ENCODE results near the gene RELL2.

Gene RELL2

DNA sequence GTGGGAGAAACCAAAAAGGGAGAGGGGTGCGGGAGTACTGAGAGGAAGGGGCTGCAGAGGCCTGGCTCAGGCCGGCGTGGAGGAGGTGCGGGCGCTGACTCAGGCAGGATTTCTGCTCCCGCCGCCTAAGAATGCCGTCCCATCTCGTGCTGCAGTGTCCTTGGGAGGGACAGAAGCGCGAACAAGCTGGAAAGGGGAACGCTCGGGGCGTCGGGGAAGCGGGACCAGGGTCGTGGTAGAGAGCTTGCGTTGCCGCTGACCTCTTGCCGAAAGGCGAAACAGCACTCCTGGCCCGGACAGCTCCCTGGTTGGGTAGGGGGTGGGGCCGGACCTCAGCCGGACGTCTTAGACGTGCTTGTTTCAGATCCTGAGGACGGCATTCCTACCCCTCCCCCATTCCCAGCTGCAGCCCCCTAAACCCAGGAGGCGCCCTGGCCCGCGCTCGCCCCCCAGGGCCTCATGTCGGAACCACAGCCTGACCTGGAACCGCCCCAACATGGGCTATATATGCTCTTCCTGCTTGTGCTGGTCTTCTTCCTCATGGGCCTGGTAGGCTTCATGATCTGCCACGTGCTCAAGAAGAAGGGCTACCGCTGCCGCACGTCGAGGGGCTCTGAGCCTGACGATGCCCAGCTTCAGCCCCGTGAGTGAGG, 1.1 kb downstream of the RELL2 start:
- no peak overlapping the region for H3K27ac ChIP-seq (ENCODE audit: extremely low read depth, low read depth, low read length)
- H3K9me3 ChIP-seq (ENCODE audit: control insufficient read depth, insufficient read depth, low read depth, low read length) = no peaks in the 10 kb centered on the region
- peaks cover 10 to 32% of the 10 kb centered on the region in 2 experiments for H3K36me3 ChIP-seq (ENCODE audit: control insufficient read depth in 2 of 2, insufficient read depth in 1 of 2, low read length in 2 of 2)
- CTCF ChIA-PET = interaction anchor here (0.5 to 12.5 kb wide), 6 partner anchors 18 to 1453 kb away, joined by 3 to 125 read pairs (median 4); partner anchors contain the start of gene DIAPH1
- H3K4me1 ChIP-seq (ENCODE audit: control insufficient read depth, insufficient read depth, low read length) = peaks cover 6% of the 10 kb centered on the region
- peak; percentile 65; the same call in 1 of the 2 replicates for TF ChIP-seq ZNF335 (tag by site-specific recombination; conservative IDR thresholded peaks at IDR 0.05)
- TF ChIP-seq, protein P1, sequence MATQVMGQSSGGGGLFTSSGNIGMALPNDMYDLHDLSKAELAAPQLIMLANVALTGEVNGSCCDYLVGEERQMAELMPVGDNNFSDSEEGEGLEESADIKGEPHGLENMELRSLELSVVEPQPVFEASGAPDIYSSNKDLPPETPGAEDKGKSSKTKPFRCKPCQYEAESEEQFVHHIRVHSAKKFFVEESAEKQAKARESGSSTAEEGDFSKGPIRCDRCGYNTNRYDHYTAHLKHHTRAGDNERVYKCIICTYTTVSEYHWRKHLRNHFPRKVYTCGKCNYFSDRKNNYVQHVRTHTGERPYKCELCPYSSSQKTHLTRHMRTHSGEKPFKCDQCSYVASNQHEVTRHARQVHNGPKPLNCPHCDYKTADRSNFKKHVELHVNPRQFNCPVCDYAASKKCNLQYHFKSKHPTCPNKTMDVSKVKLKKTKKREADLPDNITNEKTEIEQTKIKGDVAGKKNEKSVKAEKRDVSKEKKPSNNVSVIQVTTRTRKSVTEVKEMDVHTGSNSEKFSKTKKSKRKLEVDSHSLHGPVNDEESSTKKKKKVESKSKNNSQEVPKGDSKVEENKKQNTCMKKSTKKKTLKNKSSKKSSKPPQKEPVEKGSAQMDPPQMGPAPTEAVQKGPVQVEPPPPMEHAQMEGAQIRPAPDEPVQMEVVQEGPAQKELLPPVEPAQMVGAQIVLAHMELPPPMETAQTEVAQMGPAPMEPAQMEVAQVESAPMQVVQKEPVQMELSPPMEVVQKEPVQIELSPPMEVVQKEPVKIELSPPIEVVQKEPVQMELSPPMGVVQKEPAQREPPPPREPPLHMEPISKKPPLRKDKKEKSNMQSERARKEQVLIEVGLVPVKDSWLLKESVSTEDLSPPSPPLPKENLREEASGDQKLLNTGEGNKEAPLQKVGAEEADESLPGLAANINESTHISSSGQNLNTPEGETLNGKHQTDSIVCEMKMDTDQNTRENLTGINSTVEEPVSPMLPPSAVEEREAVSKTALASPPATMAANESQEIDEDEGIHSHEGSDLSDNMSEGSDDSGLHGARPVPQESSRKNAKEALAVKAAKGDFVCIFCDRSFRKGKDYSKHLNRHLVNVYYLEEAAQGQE (tag by site-specific recombination; IDR thresholded peaks at IDR 0.05) = peak; percentile 92
- TF ChIP-seq ZBTB20 (tag by site-specific recombination; IDR thresholded peaks at IDR 0.05) = no peak
- TF ChIP-seq, protein P2, sequence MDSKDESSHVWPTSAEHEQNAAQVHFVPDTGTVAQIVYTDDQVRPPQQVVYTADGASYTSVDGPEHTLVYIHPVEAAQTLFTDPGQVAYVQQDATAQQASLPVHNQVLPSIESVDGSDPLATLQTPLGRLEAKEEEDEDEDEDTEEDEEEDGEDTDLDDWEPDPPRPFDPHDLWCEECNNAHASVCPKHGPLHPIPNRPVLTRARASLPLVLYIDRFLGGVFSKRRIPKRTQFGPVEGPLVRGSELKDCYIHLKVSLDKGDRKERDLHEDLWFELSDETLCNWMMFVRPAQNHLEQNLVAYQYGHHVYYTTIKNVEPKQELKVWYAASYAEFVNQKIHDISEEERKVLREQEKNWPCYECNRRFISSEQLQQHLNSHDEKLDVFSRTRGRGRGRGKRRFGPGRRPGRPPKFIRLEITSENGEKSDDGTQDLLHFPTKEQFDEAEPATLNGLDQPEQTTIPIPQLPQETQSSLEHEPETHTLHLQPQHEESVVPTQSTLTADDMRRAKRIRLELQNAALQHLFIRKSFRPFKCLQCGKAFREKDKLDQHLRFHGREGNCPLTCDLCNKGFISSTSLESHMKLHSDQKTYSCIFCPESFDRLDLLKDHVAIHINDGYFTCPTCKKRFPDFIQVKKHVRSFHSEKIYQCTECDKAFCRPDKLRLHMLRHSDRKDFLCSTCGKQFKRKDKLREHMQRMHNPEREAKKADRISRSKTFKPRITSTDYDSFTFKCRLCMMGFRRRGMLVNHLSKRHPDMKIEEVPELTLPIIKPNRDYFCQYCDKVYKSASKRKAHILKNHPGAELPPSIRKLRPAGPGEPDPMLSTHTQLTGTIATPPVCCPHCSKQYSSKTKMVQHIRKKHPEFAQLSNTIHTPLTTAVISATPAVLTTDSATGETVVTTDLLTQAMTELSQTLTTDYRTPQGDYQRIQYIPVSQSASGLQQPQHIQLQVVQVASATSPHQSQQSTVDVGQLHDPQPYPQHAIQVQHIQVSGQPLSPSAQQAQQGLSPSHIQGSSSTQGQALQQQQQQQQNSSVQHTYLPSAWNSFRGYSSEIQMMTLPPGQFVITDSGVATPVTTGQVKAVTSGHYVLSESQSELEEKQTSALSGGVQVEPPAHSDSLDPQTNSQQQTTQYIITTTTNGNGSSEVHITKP (tag by site-specific recombination; IDR thresholded peaks at IDR 0.05) = peak; percentile 75; the same call in 1 of the 2 replicates
- peak overlapping the region; percentile 97 for H3K4me3 ChIP-seq (ENCODE audit: low read depth, low read length)
- POLR2A ChIA-PET = interaction anchor here (1.0 to 2.7 kb wide), 6 partner anchors 18 to 331 kb away, joined by 7 to 42 read pairs (median 17); partner anchors contain the start of genes DIAPH1 and RNF14

DNA sequence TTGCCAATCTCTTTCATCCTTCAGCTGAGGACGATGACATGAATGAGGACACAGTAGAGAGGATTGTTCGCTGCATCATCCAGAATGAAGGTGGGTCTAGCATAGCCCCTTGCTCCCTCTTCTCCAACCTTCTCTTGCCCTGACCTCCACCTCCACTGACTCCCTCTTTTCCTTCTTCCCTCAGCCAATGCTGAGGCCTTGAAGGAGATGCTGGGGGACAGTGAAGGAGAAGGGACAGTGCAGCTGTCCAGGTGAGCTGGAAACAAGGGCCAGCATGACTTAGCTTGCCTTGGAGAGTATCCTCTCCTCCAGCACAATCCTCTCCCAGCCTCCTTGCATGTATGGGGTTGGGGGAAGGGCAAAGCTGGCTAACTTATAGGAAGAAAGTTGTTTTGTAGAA, 2.0 kb downstream of the RELL2 start:
- POLR2A ChIA-PET = no interaction called here
- H3K4me1 ChIP-seq (ENCODE audit: control insufficient read depth, insufficient read depth, low read length) = peaks cover 6% of the 10 kb centered on the region
- H3K4me3 ChIP-seq (ENCODE audit: low read depth, low read length) = no peak overlapping the region
- CTCF ChIA-PET = interaction anchor here (0.6 to 12.5 kb wide), 5 partner anchors 19 to 1452 kb away, joined by 3 to 125 read pairs (median 3); partner anchors contain the start of gene DIAPH1
- H3K36me3 ChIP-seq (ENCODE audit: control insufficient read depth in 2 of 2, insufficient read depth in 1 of 2, low read length in 2 of 2) = peaks cover 7 to 30% of the 10 kb centered on the region in 2 experiments
- TF ChIP-seq ZNF366 (tag by site-specific recombination; conservative IDR thresholded peaks at IDR 0.05) (peak; percentile 35; the same call in 1 of the 2 replicates), ZNF621 (tag by site-specific recombination; IDR thresholded peaks at IDR 0.05) (no peak), BCL11B (tag by site-specific recombination; IDR thresholded peaks at IDR 0.05; ENCODE audit: low read depth) (no peak), ZNF600 (tag by site-specific recombination; IDR thresholded peaks at IDR 0.05) (no peak), GLI2 (tag by site-specific recombination; IDR thresholded peaks at IDR 0.05; ENCODE audit: borderline replicate concordance, low read depth) (no peak), ZNF114 (tag by site-specific recombination; IDR thresholded peaks at IDR 0.05) (no peak)
- TF ChIP-seq, protein P3, sequence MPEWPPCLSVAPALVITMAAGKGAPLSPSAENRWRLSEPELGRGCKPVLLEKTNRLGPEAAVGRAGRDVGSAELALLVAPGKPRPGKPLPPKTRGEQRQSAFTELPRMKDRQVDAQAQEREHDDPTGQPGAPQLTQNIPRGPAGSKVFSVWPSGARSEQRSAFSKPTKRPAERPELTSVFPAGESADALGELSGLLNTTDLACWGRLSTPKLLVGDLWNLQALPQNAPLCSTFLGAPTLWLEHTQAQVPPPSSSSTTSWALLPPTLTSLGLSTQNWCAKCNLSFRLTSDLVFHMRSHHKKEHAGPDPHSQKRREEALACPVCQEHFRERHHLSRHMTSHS (tag by site-specific recombination; IDR thresholded peaks at IDR 0.05) = no peak
- TF ChIP-seq, protein P4, sequence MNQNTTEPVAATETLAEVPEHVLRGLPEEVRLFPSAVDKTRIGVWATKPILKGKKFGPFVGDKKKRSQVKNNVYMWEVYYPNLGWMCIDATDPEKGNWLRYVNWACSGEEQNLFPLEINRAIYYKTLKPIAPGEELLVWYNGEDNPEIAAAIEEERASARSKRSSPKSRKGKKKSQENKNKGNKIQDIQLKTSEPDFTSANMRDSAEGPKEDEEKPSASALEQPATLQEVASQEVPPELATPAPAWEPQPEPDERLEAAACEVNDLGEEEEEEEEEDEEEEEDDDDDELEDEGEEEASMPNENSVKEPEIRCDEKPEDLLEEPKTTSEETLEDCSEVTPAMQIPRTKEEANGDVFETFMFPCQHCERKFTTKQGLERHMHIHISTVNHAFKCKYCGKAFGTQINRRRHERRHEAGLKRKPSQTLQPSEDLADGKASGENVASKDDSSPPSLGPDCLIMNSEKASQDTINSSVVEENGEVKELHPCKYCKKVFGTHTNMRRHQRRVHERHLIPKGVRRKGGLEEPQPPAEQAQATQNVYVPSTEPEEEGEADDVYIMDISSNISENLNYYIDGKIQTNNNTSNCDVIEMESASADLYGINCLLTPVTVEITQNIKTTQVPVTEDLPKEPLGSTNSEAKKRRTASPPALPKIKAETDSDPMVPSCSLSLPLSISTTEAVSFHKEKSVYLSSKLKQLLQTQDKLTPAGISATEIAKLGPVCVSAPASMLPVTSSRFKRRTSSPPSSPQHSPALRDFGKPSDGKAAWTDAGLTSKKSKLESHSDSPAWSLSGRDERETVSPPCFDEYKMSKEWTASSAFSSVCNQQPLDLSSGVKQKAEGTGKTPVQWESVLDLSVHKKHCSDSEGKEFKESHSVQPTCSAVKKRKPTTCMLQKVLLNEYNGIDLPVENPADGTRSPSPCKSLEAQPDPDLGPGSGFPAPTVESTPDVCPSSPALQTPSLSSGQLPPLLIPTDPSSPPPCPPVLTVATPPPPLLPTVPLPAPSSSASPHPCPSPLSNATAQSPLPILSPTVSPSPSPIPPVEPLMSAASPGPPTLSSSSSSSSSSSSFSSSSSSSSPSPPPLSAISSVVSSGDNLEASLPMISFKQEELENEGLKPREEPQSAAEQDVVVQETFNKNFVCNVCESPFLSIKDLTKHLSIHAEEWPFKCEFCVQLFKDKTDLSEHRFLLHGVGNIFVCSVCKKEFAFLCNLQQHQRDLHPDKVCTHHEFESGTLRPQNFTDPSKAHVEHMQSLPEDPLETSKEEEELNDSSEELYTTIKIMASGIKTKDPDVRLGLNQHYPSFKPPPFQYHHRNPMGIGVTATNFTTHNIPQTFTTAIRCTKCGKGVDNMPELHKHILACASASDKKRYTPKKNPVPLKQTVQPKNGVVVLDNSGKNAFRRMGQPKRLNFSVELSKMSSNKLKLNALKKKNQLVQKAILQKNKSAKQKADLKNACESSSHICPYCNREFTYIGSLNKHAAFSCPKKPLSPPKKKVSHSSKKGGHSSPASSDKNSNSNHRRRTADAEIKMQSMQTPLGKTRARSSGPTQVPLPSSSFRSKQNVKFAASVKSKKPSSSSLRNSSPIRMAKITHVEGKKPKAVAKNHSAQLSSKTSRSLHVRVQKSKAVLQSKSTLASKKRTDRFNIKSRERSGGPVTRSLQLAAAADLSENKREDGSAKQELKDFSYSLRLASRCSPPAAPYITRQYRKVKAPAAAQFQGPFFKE (tag by site-specific recombination; IDR thresholded peaks at IDR 0.05; ENCODE audit: borderline replicate concordance) = no peak
- no peak overlapping the region for H3K27ac ChIP-seq (ENCODE audit: extremely low read depth, low read depth, low read length)
- H3K9me3 ChIP-seq (ENCODE audit: control insufficient read depth, insufficient read depth, low read depth, low read length) = no peaks in the 10 kb centered on the region

Measured in HEK293 (cell line).